B cell (primary cell): ENCODE results near the gene MPP1.

Source experiments
- EZH2 ChIP-seq: IDR thresholded peaks from 2 replicates; pipeline ENCODE4 v1.6.1; 2012; ENCODE audit warnings: borderline replicate concordance, low read depth, mild to moderate bottlenecking, moderate library complexity, low read length; ENCODE audit not compliant: insufficient read depth, poor library complexity, severe bottlenecking
- TF ChIP-seq, protein P1 (sequence below): fragments of 200-600 bp; IDR thresholded peaks from one replicate; pipeline ENCODE4 v1.8.0; 2022; ENCODE audit warnings: antibody characterized with exemption, mild to moderate bottlenecking

DNA sequence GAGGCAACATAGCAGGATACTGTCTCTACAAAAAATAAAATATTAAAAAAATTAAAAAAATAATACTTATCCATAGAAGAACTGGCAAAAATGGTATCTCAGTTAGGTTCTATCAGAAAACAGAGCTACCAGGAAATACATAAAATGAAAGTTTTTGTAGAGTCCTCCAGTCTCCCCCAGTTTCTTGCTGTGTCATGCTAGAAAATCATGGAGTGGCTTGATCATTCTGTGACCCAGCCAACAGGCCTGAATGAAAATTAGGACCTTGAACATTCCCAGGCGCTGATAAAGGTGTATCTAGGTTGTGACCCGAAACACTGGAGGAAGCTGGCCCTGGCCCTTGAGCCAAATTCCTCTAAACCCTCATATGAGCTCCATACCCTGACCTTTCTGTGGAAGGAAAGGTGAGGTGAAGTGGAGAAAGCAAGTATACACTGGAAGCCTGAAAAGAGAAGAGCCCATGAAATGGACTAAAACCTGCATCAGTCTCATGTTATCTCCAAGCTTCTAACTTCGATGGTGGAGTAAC lies 28.5 kb upstream of the MPP1 start:
- TF ChIP-seq, protein P1, sequence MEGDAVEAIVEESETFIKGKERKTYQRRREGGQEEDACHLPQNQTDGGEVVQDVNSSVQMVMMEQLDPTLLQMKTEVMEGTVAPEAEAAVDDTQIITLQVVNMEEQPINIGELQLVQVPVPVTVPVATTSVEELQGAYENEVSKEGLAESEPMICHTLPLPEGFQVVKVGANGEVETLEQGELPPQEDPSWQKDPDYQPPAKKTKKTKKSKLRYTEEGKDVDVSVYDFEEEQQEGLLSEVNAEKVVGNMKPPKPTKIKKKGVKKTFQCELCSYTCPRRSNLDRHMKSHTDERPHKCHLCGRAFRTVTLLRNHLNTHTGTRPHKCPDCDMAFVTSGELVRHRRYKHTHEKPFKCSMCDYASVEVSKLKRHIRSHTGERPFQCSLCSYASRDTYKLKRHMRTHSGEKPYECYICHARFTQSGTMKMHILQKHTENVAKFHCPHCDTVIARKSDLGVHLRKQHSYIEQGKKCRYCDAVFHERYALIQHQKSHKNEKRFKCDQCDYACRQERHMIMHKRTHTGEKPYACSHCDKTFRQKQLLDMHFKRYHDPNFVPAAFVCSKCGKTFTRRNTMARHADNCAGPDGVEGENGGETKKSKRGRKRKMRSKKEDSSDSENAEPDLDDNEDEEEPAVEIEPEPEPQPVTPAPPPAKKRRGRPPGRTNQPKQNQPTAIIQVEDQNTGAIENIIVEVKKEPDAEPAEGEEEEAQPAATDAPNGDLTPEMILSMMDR = no peak
- TF ChIP-seq EZH2 = no peak
